SK-N-SH treated with all-trans-retinoic acid at 6 μM for 48 hours (cell line): ENCODE measurements around the gene FAM110D.
A peak's percentile ranks its signal among the peaks of the same experiment; 100 is the strongest.

Experiments used
- ARNTL ChIP-seq: fragments of 450-650 bp; formaldehyde crosslinking; IDR thresholded peaks from 2 replicates; pipeline ENCODE4 v1.5.0; 2020; ENCODE audit warnings: low read depth, mild to moderate bottlenecking, moderate library complexity, borderline replicate concordance
- CREB5 ChIP-seq: fragments of 250-450 bp; sonication (Bioruptor Pico); IDR thresholded peaks from 2 replicates; pipeline ENCODE4 v1.5.1; 2020; ENCODE audit warnings: low read depth, mild to moderate bottlenecking, moderate library complexity
- CSDC2 ChIP-seq: fragments of 250-450 bp; sonication (Bioruptor Pico); IDR thresholded peaks from 2 replicates; pipeline ENCODE4 v1.5.0; 2020; ENCODE audit warnings: mild to moderate bottlenecking, moderate library complexity
- ISL1 ChIP-seq: fragments of 250-450 bp; sonication (Bioruptor Pico); IDR thresholded peaks from 2 replicates; pipeline ENCODE4 v2.1.2; 2022; ENCODE audit warnings: mild to moderate bottlenecking, moderate library complexity
- OSR1 ChIP-seq: fragments of 250-450 bp; sonication (Bioruptor Pico); IDR thresholded peaks from 2 replicates; pipeline ENCODE4 v1.8.0; 2022; ENCODE audit warnings: moderate library complexity, mild to moderate bottlenecking, inconsistent platforms
- PATZ1 ChIP-seq: fragments of 250-450 bp; sonication (Bioruptor Pico); IDR thresholded peaks from 2 replicates; pipeline ENCODE4 v1.8.0; 2020; ENCODE audit warnings: mild to moderate bottlenecking, moderate library complexity, borderline replicate concordance
- POU6F1 ChIP-seq: fragments of 250-450 bp; sonication (Bioruptor Pico); IDR thresholded peaks from 2 replicates; pipeline ENCODE4 v1.8.0; 2021; ENCODE audit warnings: low read depth, mild to moderate bottlenecking, moderate library complexity, borderline replicate concordance
- RARB ChIP-seq: fragments of 250-450 bp; sonication (Bioruptor Pico); IDR thresholded peaks from 2 replicates; pipeline ENCODE4 v1.8.0; 2021; ENCODE audit warnings: mild to moderate bottlenecking, moderate library complexity
- SNAI2 ChIP-seq: fragments of 250-450 bp; sonication (Bioruptor Pico); IDR thresholded peaks from 2 replicates; pipeline ENCODE4 v1.5.0; 2020; ENCODE audit warnings: mild to moderate bottlenecking, moderate library complexity
- TCF4 ChIP-seq: fragments of 250-450 bp; sonication (Bioruptor Pico); IDR thresholded peaks from 2 replicates; pipeline ENCODE4 v1.8.0; 2021; ENCODE audit warnings: mild to moderate bottlenecking, moderate library complexity, borderline replicate concordance
- TOX ChIP-seq: fragments of 250-450 bp; sonication (Bioruptor Pico); IDR thresholded peaks from 2 replicates; pipeline ENCODE4 v1.8.0; 2021; ENCODE audit warnings: mild to moderate bottlenecking, moderate library complexity, borderline replicate concordance
- TSHZ2 ChIP-seq: fragments of 250-450 bp; sonication (Bioruptor Pico); IDR thresholded peaks from 2 replicates; pipeline ENCODE4 v1.5.0; 2020; ENCODE audit warnings: mild to moderate bottlenecking, moderate library complexity
- ZFP3 ChIP-seq: fragments of 250-450 bp; sonication (Bioruptor Pico); IDR thresholded peaks from 2 replicates; pipeline ENCODE4 v1.5.0; 2020; ENCODE audit warnings: mild to moderate bottlenecking, moderate library complexity
- ZFP30 ChIP-seq: fragments of 450-650 bp; formaldehyde crosslinking; IDR thresholded peaks from 2 replicates; pipeline ENCODE4 v1.5.0; 2022; ENCODE audit warnings: mild to moderate bottlenecking, moderate library complexity

- TF ChIP-seq TOX (CRISPR knock-in tag) (no peak), CREB5 (CRISPR knock-in tag) (no peak), OSR1 (no peak), PATZ1 (CRISPR knock-in tag) (no peak), POU6F1 (CRISPR knock-in tag) (no peak), ZFP30 (no peak), ARNTL (CRISPR knock-in tag) (no peak), RARB (CRISPR knock-in tag) (no peak), CSDC2 (CRISPR knock-in tag) (no peak), SNAI2 (CRISPR knock-in tag) (no peak), TCF4 (CRISPR knock-in tag) (no peak), ISL1 (CRISPR knock-in tag) (no peak), ZFP3 (CRISPR knock-in tag) (no peak), TSHZ2 (CRISPR knock-in tag) (0 out of 2 replicates have a peak, but pooled peaks have one; percentile 11)
These were observed 47.9 kb upstream of the FAM110D start for GRCh38 chr1:26110731-26111529.
